GM23248 (cell line): ENCODE data around the gene SNTG2. TPM values are rescaled to one million over a fixed set of nuclear protein-coding genes. Genes with fewer than 3 reads are reported as not detected.

ENCODE experiments used
- DNase-seq: peaks from one replicate; pipeline ENCODE4 v3.0.0-alpha.2; 2015
- H2AFZ ChIP-seq: fragments of 200-600 bp; sonication (generic); 2 replicates; pipeline ENCODE4 v1.6.1; 2016; ENCODE audit warnings: antibody characterized with exemption
- H3F3A ChIP-seq: fragments of 200-600 bp; sonication (generic); 2 replicates; pipeline ENCODE4 v1.6.1; 2016; ENCODE audit warnings: mild to moderate bottlenecking, antibody characterized with exemption, mixed run types; ENCODE audit not compliant: insufficient read depth
- H3K27ac ChIP-seq: fragments of 200-600 bp; sonication (generic); 2 replicates; pipeline ENCODE4 v1.5.1; 2016; ENCODE audit warnings: mild to moderate bottlenecking
- H3K27me3 ChIP-seq: fragments of 200-600 bp; sonication (generic); replicated peaks from 2 replicates; pipeline ENCODE4 v1.6.1; 2016; ENCODE audit warnings: mild to moderate bottlenecking; ENCODE audit not compliant: insufficient read depth
- H3K36me3 ChIP-seq: fragments of 200-600 bp; sonication (generic); 2 replicates; pipeline ENCODE4 v1.6.1; 2016; ENCODE audit warnings: low read depth, mild to moderate bottlenecking
- H3K4me1 ChIP-seq: fragments of 200-600 bp; sonication (generic); 2 replicates; pipeline ENCODE4 v1.6.1; 2016; ENCODE audit warnings: mild to moderate bottlenecking; ENCODE audit not compliant: insufficient read depth
- H3K4me2 ChIP-seq: fragments of 200-600 bp; sonication (generic); one replicate; pipeline ENCODE4 v1.6.1; 2016; ENCODE audit warnings: mild to moderate bottlenecking; ENCODE audit not compliant: unreplicated experiment
- H3K4me3 ChIP-seq: fragments of 200-600 bp; sonication (generic); 2 replicates; pipeline ENCODE4 v1.5.1; 2016; ENCODE audit warnings: mild to moderate bottlenecking
- H3K79me2 ChIP-seq: fragments of 200-600 bp; sonication (generic); 2 replicates; pipeline ENCODE4 v1.6.1; 2016; ENCODE audit warnings: mild to moderate bottlenecking; ENCODE audit not compliant: insufficient read depth
- H3K9ac ChIP-seq: fragments of 200-600 bp; sonication (generic); 2 replicates; pipeline ENCODE4 v1.6.1; 2016; ENCODE audit warnings: mild to moderate bottlenecking
- H3K9me2 ChIP-seq: fragments of 200-600 bp; sonication (generic); 2 replicates; pipeline ENCODE4 v1.6.1; 2016; ENCODE audit warnings: mixed run types, mild to moderate bottlenecking, moderate library complexity; ENCODE audit not compliant: insufficient read depth
- H3K9me3 ChIP-seq: fragments of 200-600 bp; sonication (generic); one replicate; pipeline ENCODE4 v1.6.1; 2017; ENCODE audit warnings: low read depth
- H4K20me1 ChIP-seq: fragments of 200-600 bp; sonication (generic); 2 replicates; pipeline ENCODE4 v1.6.0; 2016; ENCODE audit not compliant: insufficient read depth
- EZH2 ChIP-seq: fragments of 200-600 bp; sonication (generic); IDR thresholded peaks from 2 replicates; pipeline ENCODE4 v1.6.1; 2018; ENCODE audit warnings: antibody characterized with exemption, mild to moderate bottlenecking; ENCODE audit not compliant: insufficient read depth, poor library complexity, severe bottlenecking
- EZH2phosphoT487 ChIP-seq: fragments of 200-600 bp; sonication (generic); IDR thresholded peaks from 2 replicates; pipeline ENCODE4 v1.6.1; 2018; ENCODE audit warnings: antibody characterized with exemption, moderate library complexity, mild to moderate bottlenecking, low read depth; ENCODE audit not compliant: insufficient read depth
- WGBS, 2 experiments: methylation state at CpG; one replicate each; pipeline ENCODE4 v1.1.6; 2015 to 2017; ENCODE audit warnings: low lambda C conversion rate in 2 of 2, low coverage in 1 of 2; ENCODE audit errors: missing lambda C conversion rate in 2 of 2; 5-methylcytosine and 5-hydroxymethylcytosine counted together
- in situ Hi-C: fragments of 300-500 bp; cut with MboI; formaldehyde crosslinking; loops from 2 replicates; pipeline ENCODE4 v1.15.0; 2020
- polyA plus RNA-seq: library from polyadenylated mRNA; unstranded; fragments of >200 nt; fragmentation: Nextera tagmentation; extraction: Ambion mirVana; gene quantifications from 2 replicates; pipeline ENCODE4 v1.2.1, GENCODE V29; 2016
- total RNA-seq: library from RNA; depleted of rRNA; stranded (reverse); fragments of >200 nt; shearing (Covaris generic); gene quantifications from 2 replicates; pipeline ENCODE4 v1.2.3, GENCODE V29; 2014

The SNTG2 gene
- total and polyA plus RNA-seq, 2 experiments from 2014 or later: not detected

DNA sequence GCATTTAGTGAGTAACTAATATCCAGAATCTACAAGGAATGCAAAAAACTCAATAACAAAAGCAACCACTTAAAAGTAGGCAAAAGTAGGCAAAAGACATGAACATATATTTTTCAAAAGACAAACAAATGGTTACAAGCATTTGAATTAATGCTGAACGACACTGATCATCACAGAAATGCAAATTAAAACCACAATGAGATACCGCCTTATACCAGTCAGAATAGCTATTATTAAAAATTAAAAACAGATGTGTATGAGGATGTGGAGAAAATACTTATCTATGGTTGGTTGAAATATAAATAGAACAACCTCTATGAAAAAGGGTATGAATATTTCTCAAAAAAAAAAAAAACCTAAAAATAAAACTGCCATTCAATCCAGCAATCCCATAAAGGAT lies 51.7 kb downstream of the SNTG2 start:
- Histone ChIP-seq H3K4me3 (no peak overlapping the region), H2AFZ (no peak overlapping the region), H3K4me1 (no peaks in the 10 kb centered on the region), H3K27ac (no peak overlapping the region), H3K79me2 (no peaks in the 10 kb centered on the region), H4K20me1 (no peaks in the 10 kb centered on the region), H3F3A (no peaks in the 10 kb centered on the region), H3K9me2 (no peaks in the 10 kb centered on the region), H3K27me3 (0 out of 2 replicates have a peak, but pooled peaks cover 5% of the 10 kb centered on the region), H3K4me2 (no peak overlapping the region), H3K36me3 (no peaks in the 10 kb centered on the region), H3K9ac (no peak overlapping the region), H3K9me3 (no peaks in the 10 kb centered on the region)
- in situ Hi-C loops: no loop called here
- no peak for TF ChIP-seq EZH2
- no peak for TF ChIP-seq EZH2phosphoT487
- DNase-seq: no peak
- WGBS, 2 experiments: 0 to 2% methylated on average over 2 of the region's 2 CpGs

DNA sequence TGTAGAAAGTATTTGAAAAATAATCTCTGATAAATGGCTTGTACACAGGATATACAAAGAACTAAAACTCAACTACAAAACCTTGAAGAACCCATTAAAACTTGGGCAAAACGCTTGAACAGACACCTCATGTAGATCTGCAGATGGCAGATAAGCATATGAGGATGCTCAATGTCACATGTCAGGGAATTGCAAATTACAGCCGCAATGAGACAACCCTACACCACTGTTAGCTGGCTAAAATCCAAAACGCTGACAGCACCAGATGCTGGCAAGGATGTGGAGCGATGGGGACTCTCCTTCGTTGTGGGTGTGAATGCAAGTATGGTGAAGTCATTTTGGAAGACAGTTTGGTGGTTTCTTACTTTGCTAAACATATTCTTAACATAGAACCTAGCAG lies 53.7 kb downstream of the SNTG2 start:
- no peak overlapping the region for H2AFZ ChIP-seq

DNA sequence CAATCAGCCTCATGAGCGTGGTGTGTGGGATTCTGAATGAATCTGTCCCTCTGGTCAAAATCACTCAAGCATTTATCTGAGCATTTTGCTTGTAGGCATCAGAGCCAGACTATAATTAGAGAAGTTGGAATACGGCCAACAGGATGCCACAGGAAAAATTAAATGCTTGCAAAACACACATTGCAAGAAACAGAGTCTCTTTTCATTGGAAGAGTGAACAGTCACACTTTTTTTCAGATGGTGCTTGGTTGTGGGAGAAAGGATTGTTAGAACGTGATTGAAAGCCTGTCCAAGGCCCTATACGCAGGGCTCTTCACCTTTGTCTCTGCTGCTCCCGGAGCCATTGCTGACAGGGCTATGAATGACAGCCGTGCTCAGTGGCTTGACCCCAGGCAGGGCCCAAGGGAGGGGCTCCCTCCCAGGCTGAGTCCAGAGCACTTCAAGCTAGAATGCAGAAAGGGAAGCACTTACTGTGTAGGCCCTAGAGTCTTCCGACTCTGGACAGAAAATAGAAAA lies 59.8 kb downstream of the SNTG2 start:
- WGBS, 2 experiments: 35% methylated on average over 7 of the region's 7 CpGs
- no peak overlapping the region for H3K27ac ChIP-seq
- in situ Hi-C loops: no loop called here
- H3K4me3 ChIP-seq: no peak overlapping the region
- no peak overlapping the region for H3K9ac ChIP-seq
- 0 out of 2 replicates have a peak, but pooled peaks cover 4% of the 10 kb centered on the region for H3K27me3 ChIP-seq
- no peaks in the 10 kb centered on the region for H3K9me2 ChIP-seq
- no peaks in the 10 kb centered on the region for H3K4me1 ChIP-seq
- H3F3A ChIP-seq: no peaks in the 10 kb centered on the region
- TF ChIP-seq EZH2: no peak
- no peaks in the 10 kb centered on the region for H4K20me1 ChIP-seq
- H3K36me3 ChIP-seq: no peaks in the 10 kb centered on the region
- no peaks in the 10 kb centered on the region for H3K9me3 ChIP-seq
- no peak overlapping the region for H3K4me2 ChIP-seq
- no peak for DNase-seq
- no peak overlapping the region for H2AFZ ChIP-seq
- H3K79me2 ChIP-seq: no peaks in the 10 kb centered on the region

More for the DNA sequence above, 53.7 kb downstream of the SNTG2 start:
- Histone ChIP-seq H3K4me3 (no peak overlapping the region), H3K9ac (no peak overlapping the region), H3F3A (no peaks in the 10 kb centered on the region), H3K79me2 (no peaks in the 10 kb centered on the region), H3K4me2 (no peak overlapping the region), H3K4me1 (no peaks in the 10 kb centered on the region), H4K20me1 (no peaks in the 10 kb centered on the region), H3K36me3 (no peaks in the 10 kb centered on the region), H3K9me3 (no peaks in the 10 kb centered on the region), H3K9me2 (no peaks in the 10 kb centered on the region), H3K27me3 (0 out of 2 replicates have a peak, but pooled peaks cover 5% of the 10 kb centered on the region), H3K27ac (no peak overlapping the region)
- 11 to 12% methylated on average over 5 of the region's 5 CpGs for WGBS, 2 experiments
- in situ Hi-C loops: no loop called here
- no peak for TF ChIP-seq EZH2phosphoT487
- no peak for TF ChIP-seq EZH2
- DNase-seq: peak; percentile 1

DNA sequence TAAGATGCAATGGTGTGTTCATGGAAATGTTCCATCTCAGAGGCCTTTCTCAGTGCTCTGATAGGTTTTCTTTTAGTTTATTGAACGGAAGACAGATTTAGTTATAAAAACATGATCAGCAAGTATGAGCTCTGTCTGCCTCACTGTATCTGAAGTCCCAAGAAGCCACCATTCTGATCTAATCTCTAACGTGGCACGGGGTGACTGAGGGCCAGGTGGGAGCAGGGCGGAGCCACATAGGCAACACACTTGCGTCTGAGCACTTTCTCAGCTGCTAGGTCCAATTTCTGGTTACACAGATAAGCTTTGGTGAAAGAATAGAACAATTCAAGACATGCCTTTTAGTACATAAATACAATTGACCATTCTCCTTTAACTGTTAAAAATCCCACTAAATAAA lies 60.4 kb downstream of the SNTG2 start:
- TF ChIP-seq EZH2 (no peak), EZH2phosphoT487 (no peak)
- no peaks in the 10 kb centered on the region for H3K36me3 ChIP-seq
- no peak overlapping the region for H3K9ac ChIP-seq
- H3K4me1 ChIP-seq: no peaks in the 10 kb centered on the region
- 26 to 36% methylated on average over 5 of the region's 5 CpGs for WGBS, 2 experiments
- in situ Hi-C loops: no loop called here
- no peaks in the 10 kb centered on the region for H4K20me1 ChIP-seq
- no peak overlapping the region for H3K4me3 ChIP-seq
- H2AFZ ChIP-seq: no peak overlapping the region
- H3K27ac ChIP-seq: no peak overlapping the region
- H3K9me2 ChIP-seq: no peaks in the 10 kb centered on the region
- H3K79me2 ChIP-seq: no peaks in the 10 kb centered on the region
- H3K4me2 ChIP-seq: no peak overlapping the region
- H3K27me3 ChIP-seq: 0 out of 2 replicates have a peak, but pooled peaks cover 4% of the 10 kb centered on the region
- no peak for DNase-seq
- H3F3A ChIP-seq: no peaks in the 10 kb centered on the region
- no peaks in the 10 kb centered on the region for H3K9me3 ChIP-seq

GRCh38 chr2:1011985-1012384 lies 61.3 kb downstream of the SNTG2 start:
- Histone ChIP-seq H3K4me1 (no peaks in the 10 kb centered on the region), H3K9me3 (no peaks in the 10 kb centered on the region), H3K4me2 (no peak overlapping the region), H3F3A (no peaks in the 10 kb centered on the region), H3K9me2 (no peaks in the 10 kb centered on the region), H3K9ac (no peak overlapping the region), H3K4me3 (no peak overlapping the region), H2AFZ (no peak overlapping the region), H4K20me1 (no peaks in the 10 kb centered on the region), H3K36me3 (no peaks in the 10 kb centered on the region), H3K79me2 (no peaks in the 10 kb centered on the region), H3K27me3 (0 out of 2 replicates have a peak, but pooled peaks cover 4% of the 10 kb centered on the region), H3K27ac (no peak overlapping the region)
- no peak for DNase-seq
- in situ Hi-C loops: no loop called here
- 37 to 44% methylated on average over 7 of the region's 7 CpGs for WGBS, 2 experiments
- no peak for TF ChIP-seq EZH2
- TF ChIP-seq EZH2phosphoT487: no peak
